Stimulated activated naive CD8-positive, alpha-beta T cell treated with anti-CD3 and anti-CD28 coated beads, Interleukin-15, amount 100 ng/mL, for 72 hours (primary cell): ENCODE measurements around the gene VANGL2.

ENCODE experiments used
- ATAC-seq: fragments of 150-1000 bp; cut with Tn5 transposase; 2 replicates; pipeline ENCODE4 v1.10.0; 2021; ENCODE audit warnings: mild to moderate bottlenecking, moderate library complexity
- DNase-seq, 2 donors: peaks; one replicate each; pipeline ENCODE4 v3.0.0; 2021 to 2022
- H3K27ac Mint-ChIP-seq, 2 donors: one replicate each; pipeline ENCODE4 v1.8.0; 2022; ENCODE audit warnings: mild to moderate bottlenecking in 2 of 2, mixed read lengths in 2 of 2, moderate library complexity in 2 of 2
- H3K27me3 Mint-ChIP-seq: one replicate; pipeline ENCODE4 v1.8.0; 2022; ENCODE audit warnings: mixed read lengths
- H3K4me1 Mint-ChIP-seq: one replicate; pipeline ENCODE4 v1.8.0; 2022; ENCODE audit warnings: mild to moderate bottlenecking, mixed read lengths
- H3K4me3 Mint-ChIP-seq, 2 donors: one replicate each; pipeline ENCODE4 v1.8.0; 2022; ENCODE audit warnings: mild to moderate bottlenecking in 2 of 2, mixed read lengths in 2 of 2, moderate library complexity in 1 of 2
- H3K9me3 Mint-ChIP-seq, 2 donors: one replicate each; pipeline ENCODE4 v1.8.0; 2022; ENCODE audit warnings: mixed read lengths in 2 of 2

VANGL2 gene

GRCh38 chr1:160400223-160400645, at the start of gene VANGL2:
Gene VANGL2 (plus strand): TSS chr1:160400564. CDS start chr1:160415838, 15,274 bp downstream.
- H3K27ac Mint-ChIP-seq, result no peak within 1 kb of the TSS
- peak within 1 kb of the TSS; percentile 57 to 75 for H3K4me3 Mint-ChIP-seq
- ATAC-seq (peak; percentile 55), DNase-seq (peak; percentile 54 to 65)
- peaks cover 15% of the 10 kb centered on the region for H3K27me3 Mint-ChIP-seq
- H3K9me3 Mint-ChIP-seq, result no peaks in the 10 kb centered on the region
- H3K4me1 Mint-ChIP-seq, result peaks cover 14% of the 10 kb centered on the region

GRCh38 chr1:160351629-160352028, 48.7 kb upstream of the VANGL2 start:
- ATAC-seq, result no peak

GRCh38 chr1:160352555-160352954, 47.8 kb upstream of the VANGL2 start:
- H3K4me3 Mint-ChIP-seq, result no peak overlapping the region
- DNase-seq (no peak), ATAC-seq (no peak)
- no peaks in the 10 kb centered on the region for H3K27me3 Mint-ChIP-seq
- peaks cover 6% of the 10 kb centered on the region for H3K4me1 Mint-ChIP-seq
- no peak overlapping the region for H3K27ac Mint-ChIP-seq
- no peaks in the 10 kb centered on the region for H3K9me3 Mint-ChIP-seq

More at GRCh38 chr1:160351629-160352028, 48.7 kb upstream of the VANGL2 start:
- Mint-ChIP-seq H3K4me1 (peaks cover 11% of the 10 kb centered on the region), H3K27ac (no peak overlapping the region), H3K9me3 (no peaks in the 10 kb centered on the region), H3K27me3 (no peaks in the 10 kb centered on the region), H3K4me3 (no peak overlapping the region)
- no peak for DNase-seq

- DNase-seq (no peak), ATAC-seq (no peak)
- H3K4me3 Mint-ChIP-seq, result no peak overlapping the region
- no peaks in the 10 kb centered on the region for H3K9me3 Mint-ChIP-seq
- H3K27ac Mint-ChIP-seq, result no peak overlapping the region
- no peaks in the 10 kb centered on the region for H3K4me1 Mint-ChIP-seq
- H3K27me3 Mint-ChIP-seq, result no peaks in the 10 kb centered on the region
These were observed 47.1 kb upstream of the VANGL2 start for GRCh38 chr1:160353223-160353622.

- peak; percentile 63 for ATAC-seq
- Mint-ChIP-seq H3K4me3 (no peak overlapping the region), H3K27me3 (no peaks in the 10 kb centered on the region), H3K27ac (no peak overlapping the region), H3K4me1 (no peaks in the 10 kb centered on the region), H3K9me3 (no peaks in the 10 kb centered on the region)
- DNase-seq, result peak in 1 of 2 donors; percentile 9
These were observed 45.9 kb upstream of the VANGL2 start for GRCh38 chr1:160354388-160354985.

GRCh38 chr1:160357286-160358002, 42.9 kb upstream of the VANGL2 start:
- ATAC-seq, result no peak

GRCh38 chr1:160358073-160358472, 42.3 kb upstream of the VANGL2 start:
- H3K9me3 Mint-ChIP-seq, result no peaks in the 10 kb centered on the region
- peaks cover 9% of the 10 kb centered on the region for H3K4me1 Mint-ChIP-seq
- no peak overlapping the region for H3K4me3 Mint-ChIP-seq
- peak overlapping the region in 1 of 2 donors; percentile 36 for H3K27ac Mint-ChIP-seq
- DNase-seq (no peak), ATAC-seq (no peak)
- no peaks in the 10 kb centered on the region for H3K27me3 Mint-ChIP-seq

More at GRCh38 chr1:160357286-160358002, 42.9 kb upstream of the VANGL2 start:
- no peak overlapping the region for H3K4me3 Mint-ChIP-seq
- H3K9me3 Mint-ChIP-seq, result no peaks in the 10 kb centered on the region
- peaks cover 5% of the 10 kb centered on the region for H3K4me1 Mint-ChIP-seq
- no peak for DNase-seq
- peak overlapping the region in 1 of 2 donors; percentile 42 for H3K27ac Mint-ChIP-seq
- no peaks in the 10 kb centered on the region for H3K27me3 Mint-ChIP-seq

- no peak for ATAC-seq
- DNase-seq, result no peak
- Mint-ChIP-seq H3K9me3 (no peaks in the 10 kb centered on the region), H3K27me3 (no peaks in the 10 kb centered on the region), H3K27ac (no peak overlapping the region), H3K4me1 (peaks cover 9% of the 10 kb centered on the region), H3K4me3 (no peak overlapping the region)
These were observed 40.7 kb upstream of the VANGL2 start for GRCh38 chr1:160359559-160360226.

GRCh38 chr1:160360227-160360695, 40.1 kb upstream of the VANGL2 start:
- Mint-ChIP-seq H3K9me3 (no peaks in the 10 kb centered on the region), H3K4me3 (no peak overlapping the region), H3K27ac (peak overlapping the region in 1 of 2 donors; percentile 16), H3K27me3 (no peaks in the 10 kb centered on the region), H3K4me1 (peaks cover 9% of the 10 kb centered on the region)
- ATAC-seq, result no peak
- DNase-seq, result no peak

- H3K4me3 Mint-ChIP-seq, result no peak overlapping the region
- ATAC-seq (no peak), DNase-seq (no peak)
- H3K9me3 Mint-ChIP-seq, result no peaks in the 10 kb centered on the region
- H3K27me3 Mint-ChIP-seq, result no peaks in the 10 kb centered on the region
- peaks cover 9% of the 10 kb centered on the region for H3K4me1 Mint-ChIP-seq
- peak overlapping the region; percentile 0 to 27 for H3K27ac Mint-ChIP-seq
These were observed 39.2 kb upstream of the VANGL2 start for GRCh38 chr1:160361199-160361598.

- no peak for DNase-seq
- H3K27ac Mint-ChIP-seq, result peak overlapping the region; percentile 53 to 85
- no peak for ATAC-seq
These were observed 38.6 kb upstream of the VANGL2 start for GRCh38 chr1:160361814-160362167.

GRCh38 chr1:160362168-160362957, 38.0 kb upstream of the VANGL2 start:
- DNase-seq, result no peak
- no peaks in the 10 kb centered on the region for H3K27me3 Mint-ChIP-seq
- H3K4me3 Mint-ChIP-seq, result no peak overlapping the region
- no peaks in the 10 kb centered on the region for H3K9me3 Mint-ChIP-seq
- no peak for ATAC-seq
- H3K4me1 Mint-ChIP-seq, result peaks cover 9% of the 10 kb centered on the region
- H3K27ac Mint-ChIP-seq, result peak overlapping the region; percentile 53 to 85

More at GRCh38 chr1:160361814-160362167, 38.6 kb upstream of the VANGL2 start:
- no peaks in the 10 kb centered on the region for H3K27me3 Mint-ChIP-seq
- H3K4me1 Mint-ChIP-seq, result peaks cover 9% of the 10 kb centered on the region
- H3K9me3 Mint-ChIP-seq, result no peaks in the 10 kb centered on the region
- H3K4me3 Mint-ChIP-seq, result no peak overlapping the region

GRCh38 chr1:160363010-160363409, 37.4 kb upstream of the VANGL2 start:
- Mint-ChIP-seq H3K4me1 (peaks cover 9% of the 10 kb centered on the region), H3K27me3 (no peaks in the 10 kb centered on the region), H3K27ac (peak overlapping the region in 1 of 2 donors; percentile 85), H3K4me3 (no peak overlapping the region), H3K9me3 (no peaks in the 10 kb centered on the region)
- ATAC-seq (no peak), DNase-seq (no peak)

GRCh38 chr1:160363951-160364735, 36.2 kb upstream of the VANGL2 start:
- no peak overlapping the region for H3K4me3 Mint-ChIP-seq
- no peaks in the 10 kb centered on the region for H3K27me3 Mint-ChIP-seq
- H3K27ac Mint-ChIP-seq, result no peak overlapping the region
- peaks cover 9% of the 10 kb centered on the region for H3K4me1 Mint-ChIP-seq
- ATAC-seq (no peak), DNase-seq (no peak)
- H3K9me3 Mint-ChIP-seq, result no peaks in the 10 kb centered on the region

- Mint-ChIP-seq H3K9me3 (no peaks in the 10 kb centered on the region), H3K27ac (peak overlapping the region in 1 of 2 donors; percentile 72), H3K27me3 (no peaks in the 10 kb centered on the region), H3K4me1 (peaks cover 9% of the 10 kb centered on the region), H3K4me3 (no peak overlapping the region)
- ATAC-seq (no peak), DNase-seq (no peak)
These were observed 35.0 kb upstream of the VANGL2 start for GRCh38 chr1:160365325-160365724.
